GM10266 (cell line): ENCODE data around the gene TBC1D3B.

ENCODE experiments used
- DNase-seq: peaks from one replicate; pipeline ENCODE4 v3.0.0; 2012; ENCODE audit errors: extremely low spot score
- TF ChIP-seq, protein P1 (sequence below): IDR thresholded peaks from 2 replicates; pipeline ENCODE4 v1.5.1; 2012; ENCODE audit warnings: mild to moderate bottlenecking, low read depth; ENCODE audit not compliant: control insufficient read depth, insufficient read depth; ENCODE audit errors: missing control alignments

Gene TBC1D3B

DNA sequence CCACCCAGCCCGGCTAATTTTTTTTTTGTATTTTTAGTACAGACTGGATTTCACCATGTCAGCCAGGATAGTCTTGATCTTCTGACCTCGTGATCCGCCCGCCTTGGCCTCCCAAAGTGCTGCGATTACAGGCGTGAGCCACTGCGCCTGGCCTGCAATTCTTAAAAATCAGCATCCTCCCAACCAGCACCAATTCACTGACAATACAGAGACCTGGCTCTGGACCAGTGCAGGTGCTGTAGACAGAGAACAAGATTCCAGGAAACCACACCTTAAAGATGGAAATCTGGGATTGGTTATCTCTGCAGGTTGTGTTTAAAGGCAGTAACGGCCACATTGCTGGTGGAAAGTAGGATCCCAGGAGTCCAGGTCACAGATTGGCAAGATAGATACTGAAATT, 33.6 kb downstream of the TBC1D3B start:
- DNase-seq, result no peak
- TF ChIP-seq, protein P1, sequence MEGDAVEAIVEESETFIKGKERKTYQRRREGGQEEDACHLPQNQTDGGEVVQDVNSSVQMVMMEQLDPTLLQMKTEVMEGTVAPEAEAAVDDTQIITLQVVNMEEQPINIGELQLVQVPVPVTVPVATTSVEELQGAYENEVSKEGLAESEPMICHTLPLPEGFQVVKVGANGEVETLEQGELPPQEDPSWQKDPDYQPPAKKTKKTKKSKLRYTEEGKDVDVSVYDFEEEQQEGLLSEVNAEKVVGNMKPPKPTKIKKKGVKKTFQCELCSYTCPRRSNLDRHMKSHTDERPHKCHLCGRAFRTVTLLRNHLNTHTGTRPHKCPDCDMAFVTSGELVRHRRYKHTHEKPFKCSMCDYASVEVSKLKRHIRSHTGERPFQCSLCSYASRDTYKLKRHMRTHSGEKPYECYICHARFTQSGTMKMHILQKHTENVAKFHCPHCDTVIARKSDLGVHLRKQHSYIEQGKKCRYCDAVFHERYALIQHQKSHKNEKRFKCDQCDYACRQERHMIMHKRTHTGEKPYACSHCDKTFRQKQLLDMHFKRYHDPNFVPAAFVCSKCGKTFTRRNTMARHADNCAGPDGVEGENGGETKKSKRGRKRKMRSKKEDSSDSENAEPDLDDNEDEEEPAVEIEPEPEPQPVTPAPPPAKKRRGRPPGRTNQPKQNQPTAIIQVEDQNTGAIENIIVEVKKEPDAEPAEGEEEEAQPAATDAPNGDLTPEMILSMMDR, result no peak

DNA sequence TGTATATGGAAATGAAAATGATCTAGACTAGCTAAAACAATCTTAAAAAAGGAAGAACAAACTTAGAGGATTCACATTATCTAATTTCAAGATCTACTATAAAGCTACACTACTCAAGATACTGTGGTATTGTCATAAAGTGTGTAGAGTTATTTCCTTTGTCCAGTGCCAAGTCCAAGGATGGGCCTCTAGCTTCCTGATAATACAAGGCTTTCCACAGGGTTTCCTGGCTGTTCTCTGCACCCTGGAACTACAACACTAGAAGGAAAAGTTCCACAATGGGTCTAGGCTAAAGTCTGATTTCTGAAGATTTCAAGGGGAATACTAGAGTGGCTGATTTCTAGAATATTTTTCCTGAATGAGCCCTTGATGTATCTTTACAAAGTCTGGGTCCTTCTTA, 34.2 kb downstream of the TBC1D3B start:
- TF ChIP-seq, protein P1, result no peak
- DNase-seq, result no peak

DNA sequence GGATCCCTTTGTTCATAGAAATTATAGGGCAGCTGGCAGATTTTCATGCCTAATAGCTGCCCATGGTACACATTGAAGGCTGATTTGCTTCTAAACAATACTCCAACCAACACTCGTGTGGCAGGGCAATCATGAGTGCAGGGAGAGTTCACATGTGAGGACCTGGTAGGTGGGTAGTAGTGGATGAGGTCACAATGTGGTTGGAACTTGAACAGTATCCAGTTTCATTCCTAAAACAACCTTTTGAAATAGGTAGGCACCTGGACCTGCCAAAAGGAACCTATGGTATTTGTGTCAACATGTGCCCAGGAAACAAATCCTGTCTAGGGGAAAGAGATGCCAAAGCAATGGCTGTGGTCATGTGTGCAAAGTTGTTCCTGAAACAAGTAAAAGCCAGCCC, 40.0 kb downstream of the TBC1D3B start:
- TF ChIP-seq, protein P1, result no peak
- no peak for DNase-seq

DNA sequence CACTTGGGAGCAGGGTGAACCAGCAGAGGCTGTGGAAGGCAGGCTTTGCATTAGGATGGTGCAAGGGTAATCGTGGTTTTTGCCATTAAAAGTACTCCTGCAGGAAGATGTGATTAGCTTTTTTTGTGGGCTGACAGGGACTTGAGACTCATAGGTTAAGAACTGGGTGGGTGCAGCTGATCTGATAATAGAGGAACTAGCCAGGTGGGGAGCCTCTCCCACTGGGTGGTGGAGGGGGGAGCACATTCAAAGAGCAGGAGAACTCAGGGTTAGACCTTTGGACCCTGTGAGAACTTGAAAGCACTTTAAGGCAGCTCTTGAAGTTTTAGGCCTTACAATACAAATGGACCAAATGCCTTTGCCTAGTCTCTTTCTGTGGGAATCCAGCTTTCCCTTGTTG, 40.4 kb downstream of the TBC1D3B start:
- no peak for DNase-seq

DNA sequence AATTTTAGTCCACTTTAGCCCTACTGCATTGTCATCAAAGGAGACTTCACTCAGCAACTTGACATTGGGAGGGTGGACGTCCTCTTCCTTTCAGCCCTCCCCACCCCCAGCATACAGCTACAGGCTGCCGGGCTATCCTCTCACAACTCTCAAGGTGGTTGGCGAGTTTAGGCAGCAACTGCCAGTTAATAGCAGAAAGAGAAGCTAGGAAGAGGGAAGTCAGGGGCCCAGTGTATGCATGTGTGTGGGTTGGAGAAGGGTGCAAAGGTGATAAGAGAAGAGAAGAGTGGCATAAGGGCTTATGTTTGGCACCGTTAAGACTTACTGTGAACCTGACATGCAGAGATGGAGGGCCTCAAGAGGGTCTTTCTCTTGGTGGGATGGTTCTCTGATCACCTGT, 41.0 kb downstream of the TBC1D3B start:
- TF ChIP-seq, protein P1, result no peak
- DNase-seq, result no peak

More for the DNA sequence above, 40.4 kb downstream of the TBC1D3B start:
- TF ChIP-seq, protein P1, result no peak

DNA sequence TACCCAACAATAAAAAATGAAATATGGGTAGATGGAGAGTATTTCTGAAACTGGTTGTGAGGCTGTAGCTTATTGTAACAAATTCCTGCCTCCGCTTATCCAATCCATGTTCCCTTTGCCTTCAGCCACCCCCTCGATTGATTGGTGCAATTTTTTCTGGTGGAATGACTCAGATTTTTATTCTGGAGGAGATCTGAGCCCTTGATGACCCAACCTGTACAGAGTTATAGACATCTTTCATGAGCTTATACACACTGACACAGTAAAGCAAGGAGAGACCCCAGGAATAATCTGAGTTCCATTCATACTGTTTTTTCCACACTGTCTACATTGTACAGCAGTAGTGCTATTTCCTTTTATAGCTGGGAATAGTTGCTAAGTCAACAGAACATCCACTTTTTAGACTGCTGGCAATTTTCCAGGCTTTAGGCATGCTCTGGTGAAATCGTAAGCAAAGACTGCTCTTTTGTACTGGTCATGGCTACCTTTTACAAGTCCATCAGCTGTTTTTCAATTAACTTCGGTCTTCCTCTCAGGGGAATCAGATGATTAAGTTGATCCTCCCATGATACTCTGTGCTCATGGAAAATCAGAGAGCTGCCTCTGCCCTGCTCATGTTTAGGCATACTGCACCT, 42.7 kb downstream of the TBC1D3B start:
- TF ChIP-seq, protein P1, result no peak
- DNase-seq, result no peak

DNA sequence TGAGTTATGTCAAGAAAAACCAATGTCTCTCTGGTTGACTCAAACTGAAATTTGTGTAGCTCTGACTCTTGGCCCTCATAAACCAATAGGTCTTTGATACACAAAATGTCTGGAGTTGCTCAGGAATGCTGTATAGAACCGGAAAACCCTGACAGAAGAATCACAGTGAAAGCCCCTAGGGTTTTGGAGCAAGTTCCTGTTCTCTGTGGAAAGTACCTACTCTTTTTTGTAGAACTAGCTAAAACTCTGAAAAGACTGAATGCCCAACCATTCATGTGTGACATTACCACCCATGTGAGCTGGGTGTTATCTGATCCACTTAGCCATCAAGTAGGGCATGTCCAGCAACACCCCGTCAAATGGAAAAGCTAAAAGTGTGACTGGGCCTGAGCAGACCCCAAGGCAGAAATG, 44.0 kb downstream of the TBC1D3B start:
- TF ChIP-seq, protein P1, result no peak

More for the DNA sequence above, 44.0 kb downstream of the TBC1D3B start:
- no peak for DNase-seq
